ENCODE data around the gene GLT8D1. TPM values are rescaled to one million over a fixed set of nuclear protein-coding genes. Genes with fewer than 3 reads are reported as not detected.
"Not testable (repeated sequence)": the region's sequence is repeated elsewhere in the genome, so short reads cannot be mapped to it uniquely, and the experiment has no call there.

The GLT8D1 gene
- total RNA-seq, 4 donors from 2014 or later, result 7.9 to 141 (median 48.9) TPM

DNA sequence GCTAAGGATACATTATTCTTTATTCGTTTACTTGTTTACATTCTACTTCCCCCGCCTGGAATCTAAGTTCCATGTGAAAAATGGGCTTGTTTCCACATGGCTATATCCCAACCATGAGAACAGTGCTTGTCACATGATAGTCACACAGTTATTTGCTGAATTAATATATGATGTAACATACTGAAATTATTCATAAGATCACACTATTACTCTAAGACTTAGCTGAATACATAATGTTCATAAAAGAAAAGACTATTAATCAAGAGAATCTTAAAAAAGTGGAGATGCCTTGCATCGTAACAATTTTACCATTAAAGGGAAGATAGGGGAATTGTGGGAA lies 26.4 kb downstream of the GLT8D1 start:
- Histone ChIP-seq H3K4me1 (peaks cover 3 to 10% of the 10 kb centered on the region in 2 donors), H3K27ac (no peak overlapping the region), H3K9me3 (no peaks in the 10 kb centered on the region), H3K27me3 (no peaks in the 10 kb centered on the region), H3K4me3 (no peak overlapping the region), H3K36me3 (no peaks in the 10 kb centered on the region)
- intact Hi-C loops (cut with DNase I; ENCODE audit: low total_unique reads), result no loop called here
- no peak for TF ChIP-seq POLR2A (IDR thresholded peaks at IDR 0.05)
- TF ChIP-seq, protein P1, sequence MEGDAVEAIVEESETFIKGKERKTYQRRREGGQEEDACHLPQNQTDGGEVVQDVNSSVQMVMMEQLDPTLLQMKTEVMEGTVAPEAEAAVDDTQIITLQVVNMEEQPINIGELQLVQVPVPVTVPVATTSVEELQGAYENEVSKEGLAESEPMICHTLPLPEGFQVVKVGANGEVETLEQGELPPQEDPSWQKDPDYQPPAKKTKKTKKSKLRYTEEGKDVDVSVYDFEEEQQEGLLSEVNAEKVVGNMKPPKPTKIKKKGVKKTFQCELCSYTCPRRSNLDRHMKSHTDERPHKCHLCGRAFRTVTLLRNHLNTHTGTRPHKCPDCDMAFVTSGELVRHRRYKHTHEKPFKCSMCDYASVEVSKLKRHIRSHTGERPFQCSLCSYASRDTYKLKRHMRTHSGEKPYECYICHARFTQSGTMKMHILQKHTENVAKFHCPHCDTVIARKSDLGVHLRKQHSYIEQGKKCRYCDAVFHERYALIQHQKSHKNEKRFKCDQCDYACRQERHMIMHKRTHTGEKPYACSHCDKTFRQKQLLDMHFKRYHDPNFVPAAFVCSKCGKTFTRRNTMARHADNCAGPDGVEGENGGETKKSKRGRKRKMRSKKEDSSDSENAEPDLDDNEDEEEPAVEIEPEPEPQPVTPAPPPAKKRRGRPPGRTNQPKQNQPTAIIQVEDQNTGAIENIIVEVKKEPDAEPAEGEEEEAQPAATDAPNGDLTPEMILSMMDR (IDR thresholded peaks at IDR 0.05), result no peak
- DNase-seq, result no peak

DNA sequence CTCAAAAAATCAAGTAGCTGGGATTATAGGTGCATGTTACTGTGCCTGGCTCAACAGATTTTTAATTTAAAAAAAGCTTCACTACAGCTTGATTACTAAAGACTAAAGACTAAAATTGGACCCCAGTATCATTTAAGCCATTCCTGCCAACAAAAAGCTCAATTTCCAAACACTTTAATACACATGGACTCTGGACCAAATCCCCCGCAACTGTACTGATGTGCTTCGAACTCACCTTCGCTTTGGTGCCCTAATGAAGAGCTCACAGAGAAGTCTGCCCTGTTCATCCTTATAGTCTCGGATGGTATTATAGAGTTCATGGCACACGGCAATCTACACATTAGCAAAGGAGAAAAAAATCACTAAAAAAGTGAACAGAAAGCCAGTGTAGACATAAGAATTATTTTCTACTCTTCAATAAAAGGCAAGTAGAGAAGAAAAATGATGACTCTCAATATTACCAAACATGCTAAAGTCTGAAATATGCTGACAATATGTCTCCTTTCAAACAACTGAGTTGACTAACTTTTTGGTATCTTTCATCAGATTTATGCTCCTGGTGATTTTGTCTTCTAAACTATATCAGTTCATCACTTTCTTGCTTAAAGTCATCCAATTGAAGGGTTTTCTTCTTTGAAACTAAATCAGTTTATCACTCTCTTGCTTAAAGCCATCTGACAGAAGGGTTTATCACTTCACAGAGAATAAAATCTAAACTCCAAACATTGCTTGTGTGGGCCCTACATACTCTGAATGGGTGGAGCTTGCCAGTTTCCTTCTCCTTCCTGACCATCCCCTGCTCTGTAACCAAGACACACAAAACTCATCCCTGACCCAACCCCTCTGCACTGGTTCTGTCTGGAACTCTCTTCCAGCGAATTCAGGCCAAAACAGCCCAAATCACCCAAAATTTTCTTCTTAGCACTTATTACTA lies 27.1 kb downstream of the GLT8D1 start:
- TF ChIP-seq, protein P1 (IDR thresholded peaks at IDR 0.05), result no peak
- TF ChIP-seq POLR2A (IDR thresholded peaks at IDR 0.05), result no peak
- H3K27me3 ChIP-seq, result no peaks in the 10 kb centered on the region
- no peak for DNase-seq
- intact Hi-C loops (cut with DNase I; ENCODE audit: low total_unique reads), result no loop called here
- peaks cover 3 to 10% of the 10 kb centered on the region in 2 donors for H3K4me1 ChIP-seq
- no peak overlapping the region for H3K4me3 ChIP-seq
- no peaks in the 10 kb centered on the region for H3K9me3 ChIP-seq
- no peak overlapping the region for H3K27ac ChIP-seq
- H3K36me3 ChIP-seq, result no peaks in the 10 kb centered on the region

DNA sequence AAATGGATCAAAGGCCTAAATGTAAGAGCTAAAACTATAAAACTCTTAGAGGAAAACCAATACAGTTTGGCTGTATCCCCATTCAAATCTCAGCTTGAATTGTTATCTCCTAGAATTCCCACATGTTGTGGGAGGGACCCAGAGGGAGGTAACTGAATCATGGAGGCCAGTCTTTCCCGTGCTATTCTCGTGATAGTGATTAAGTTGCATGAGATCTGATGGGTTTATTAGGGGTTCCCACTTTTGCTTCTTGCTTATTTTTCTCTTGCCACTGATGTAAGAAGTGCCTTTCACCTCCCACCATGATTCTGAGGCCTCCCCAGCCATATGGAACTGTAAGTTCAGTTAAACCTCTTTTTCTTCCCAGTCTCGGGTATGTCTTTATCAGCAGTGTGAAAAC lies 29.4 kb downstream of the GLT8D1 start:
- H3K4me3 ChIP-seq; H3K27me3 ChIP-seq; H3K9me3 ChIP-seq; intact Hi-C loops (cut with DNase I; ENCODE audit: low total_unique reads); H3K36me3 ChIP-seq; H3K27ac ChIP-seq; H3K4me1 ChIP-seq; DNase-seq: not testable (repeated sequence)

DNA sequence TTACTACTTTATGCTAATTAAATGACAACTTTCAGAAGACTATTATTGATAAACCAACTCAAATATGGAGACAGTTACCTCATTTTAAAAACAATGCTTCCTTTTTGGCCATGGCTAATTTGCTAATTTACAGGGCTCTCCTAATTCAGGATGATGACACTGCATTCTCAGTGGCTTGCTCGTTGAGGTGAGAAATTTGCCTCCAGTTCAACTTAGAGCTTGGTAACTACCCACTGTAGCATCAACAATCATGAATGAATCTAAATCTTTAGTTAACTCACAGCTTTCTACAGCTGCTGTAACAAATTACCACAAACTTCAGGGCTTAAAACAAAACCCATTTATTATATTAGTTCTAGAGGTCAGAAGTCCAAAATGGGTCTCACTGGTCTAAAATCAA lies 33.9 kb downstream of the GLT8D1 start:
- H3K27me3 ChIP-seq, result no peaks in the 10 kb centered on the region
- DNase-seq, result no peak
- H3K36me3 ChIP-seq, result no peaks in the 10 kb centered on the region
- H3K4me3 ChIP-seq, result no peak overlapping the region
- H3K27ac ChIP-seq, result no peak overlapping the region
- H3K4me1 ChIP-seq, result no peaks in the 10 kb centered on the region
- intact Hi-C loops (cut with DNase I; ENCODE audit: low total_unique reads), result no loop called here
- no peak for TF ChIP-seq POLR2A (IDR thresholded peaks at IDR 0.05)
- TF ChIP-seq, protein P1 (IDR thresholded peaks at IDR 0.05), result no peak
- no peaks in the 10 kb centered on the region for H3K9me3 ChIP-seq

DNA sequence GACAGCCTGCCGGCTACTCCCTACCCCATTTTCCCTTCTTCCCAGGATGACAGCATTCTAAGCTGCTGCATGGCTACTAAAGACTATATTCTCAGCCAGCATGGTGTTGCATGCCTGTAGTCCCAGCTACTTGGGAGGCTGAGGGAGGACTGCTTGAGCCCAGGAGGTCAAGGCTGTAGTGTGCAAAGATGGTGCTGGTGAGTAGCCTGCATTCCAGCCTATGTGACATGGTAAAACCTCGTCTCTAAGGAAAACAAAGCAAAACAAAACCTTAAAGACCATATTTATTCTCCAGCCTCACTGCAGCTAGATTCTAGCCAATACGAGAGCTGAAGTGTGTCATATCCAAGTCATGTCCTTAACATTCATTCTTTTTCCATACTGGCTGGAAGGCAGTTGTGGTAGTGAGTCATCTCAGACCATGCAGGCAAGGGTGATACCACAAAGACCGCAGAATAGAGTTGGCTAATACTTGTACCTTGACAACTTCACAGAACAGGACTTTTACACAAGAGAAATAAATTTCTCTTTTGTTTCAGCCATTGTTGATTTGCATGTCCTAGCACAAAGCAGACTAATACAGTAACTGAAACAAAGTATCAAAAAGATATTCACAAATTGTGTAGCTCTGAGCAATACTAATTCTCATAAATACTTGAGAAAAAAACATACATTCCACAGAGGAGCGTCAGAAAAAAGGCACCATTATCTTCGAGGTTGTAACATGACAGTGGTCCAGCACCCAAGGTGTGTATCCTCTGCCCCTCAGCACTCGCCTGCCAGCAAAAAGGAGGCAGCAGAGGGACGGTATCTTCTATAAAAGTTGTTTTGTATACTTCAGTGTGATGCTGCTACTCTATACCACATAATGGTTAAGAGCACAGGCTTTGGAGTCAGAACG lies 34.7 kb downstream of the GLT8D1 start:
- intact Hi-C loops (cut with DNase I; ENCODE audit: low total_unique reads), result no loop called here
- no peak for DNase-seq
- TF ChIP-seq POLR2A (IDR thresholded peaks at IDR 0.05), result no peak
- TF ChIP-seq, protein P1 (IDR thresholded peaks at IDR 0.05), result no peak
- no peak overlapping the region for H3K4me3 ChIP-seq
- H3K27ac ChIP-seq, result peak overlapping the region in 1 of 2 donors; percentile 34
- H3K36me3 ChIP-seq, result no peaks in the 10 kb centered on the region
- H3K27me3 ChIP-seq, result no peaks in the 10 kb centered on the region
- no peaks in the 10 kb centered on the region for H3K4me1 ChIP-seq
- no peaks in the 10 kb centered on the region for H3K9me3 ChIP-seq
